Measurements from ENCODE around the gene LAGE3. TPM values are rescaled to one million over a fixed set of nuclear protein-coding genes. Genes with fewer than 3 reads are reported as not detected.
A peak's percentile ranks its signal among the peaks of the same experiment; 100 is the strongest.

LAGE3 gene
- total RNA-seq, 2 donors from 2014 or later = 20.1 to 32.9 TPM

DNA sequence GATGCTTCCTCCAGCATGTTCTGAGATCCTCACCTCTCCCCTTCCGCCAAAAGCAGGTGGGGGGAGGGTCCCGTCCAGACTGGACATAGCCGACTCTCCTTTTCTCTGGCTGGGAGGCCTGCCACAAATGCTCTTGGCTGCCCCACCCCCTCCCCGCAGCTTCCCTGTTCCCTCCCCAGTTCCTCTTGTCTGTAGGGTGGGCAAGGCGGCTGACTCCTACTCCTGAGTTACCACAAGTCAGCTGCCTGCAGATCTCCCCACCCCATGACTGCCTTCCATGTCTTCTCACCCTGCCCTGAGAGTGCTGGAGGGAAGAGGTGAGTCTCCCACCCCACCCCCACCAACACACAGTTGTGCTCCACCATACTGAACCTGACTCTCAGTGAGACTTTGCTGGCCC lies 47.7 kb downstream of the LAGE3 start:
- peaks cover 5% of the 10 kb centered on the region for H3K36me3 ChIP-seq
- TF ChIP-seq, protein P1, sequence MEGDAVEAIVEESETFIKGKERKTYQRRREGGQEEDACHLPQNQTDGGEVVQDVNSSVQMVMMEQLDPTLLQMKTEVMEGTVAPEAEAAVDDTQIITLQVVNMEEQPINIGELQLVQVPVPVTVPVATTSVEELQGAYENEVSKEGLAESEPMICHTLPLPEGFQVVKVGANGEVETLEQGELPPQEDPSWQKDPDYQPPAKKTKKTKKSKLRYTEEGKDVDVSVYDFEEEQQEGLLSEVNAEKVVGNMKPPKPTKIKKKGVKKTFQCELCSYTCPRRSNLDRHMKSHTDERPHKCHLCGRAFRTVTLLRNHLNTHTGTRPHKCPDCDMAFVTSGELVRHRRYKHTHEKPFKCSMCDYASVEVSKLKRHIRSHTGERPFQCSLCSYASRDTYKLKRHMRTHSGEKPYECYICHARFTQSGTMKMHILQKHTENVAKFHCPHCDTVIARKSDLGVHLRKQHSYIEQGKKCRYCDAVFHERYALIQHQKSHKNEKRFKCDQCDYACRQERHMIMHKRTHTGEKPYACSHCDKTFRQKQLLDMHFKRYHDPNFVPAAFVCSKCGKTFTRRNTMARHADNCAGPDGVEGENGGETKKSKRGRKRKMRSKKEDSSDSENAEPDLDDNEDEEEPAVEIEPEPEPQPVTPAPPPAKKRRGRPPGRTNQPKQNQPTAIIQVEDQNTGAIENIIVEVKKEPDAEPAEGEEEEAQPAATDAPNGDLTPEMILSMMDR (IDR thresholded peaks at IDR 0.05) = no peak
- H3K9me3 ChIP-seq = no peaks in the 10 kb centered on the region
- H3K27ac ChIP-seq = peak overlapping the region in 1 of 2 donors; percentile 29
- no peak overlapping the region for H3K4me3 ChIP-seq
- peaks cover 0 to 19% of the 10 kb centered on the region in 2 donors for H3K4me1 ChIP-seq
- no peaks in the 10 kb centered on the region for H3K27me3 ChIP-seq
- DNase-seq (ENCODE audit: low spot score) = no peak

DNA sequence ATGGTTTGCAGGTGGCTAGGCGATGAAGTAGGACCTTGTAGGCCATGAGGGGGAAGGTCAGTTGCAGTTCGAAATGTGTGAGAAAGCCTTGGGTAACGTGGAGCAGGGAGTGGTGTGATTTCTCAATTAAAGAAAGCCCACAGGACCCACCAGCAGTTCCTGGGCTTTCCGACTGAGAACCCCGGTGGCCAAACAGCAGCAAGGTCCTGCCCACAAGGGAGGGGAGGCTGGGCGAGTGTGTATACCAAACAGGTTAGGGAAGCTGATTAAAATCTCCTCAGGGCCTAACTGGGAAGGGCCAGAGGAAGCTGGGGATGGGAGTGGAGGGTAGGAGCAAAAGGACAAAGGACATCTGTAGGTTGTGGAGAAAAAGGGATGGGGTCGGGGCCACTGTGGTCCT lies 48.2 kb downstream of the LAGE3 start:
- Histone ChIP-seq H3K4me1 (peaks cover 0 to 19% of the 10 kb centered on the region in 2 donors), H3K9me3 (no peaks in the 10 kb centered on the region), H3K4me3 (no peak overlapping the region), H3K27ac (peak overlapping the region in 1 of 2 donors; percentile 29), H3K27me3 (no peaks in the 10 kb centered on the region), H3K36me3 (peaks cover 5% of the 10 kb centered on the region)
- DNase-seq (ENCODE audit: low spot score) = no peak
- TF ChIP-seq, protein P1 (IDR thresholded peaks at IDR 0.05) = no peak

DNA sequence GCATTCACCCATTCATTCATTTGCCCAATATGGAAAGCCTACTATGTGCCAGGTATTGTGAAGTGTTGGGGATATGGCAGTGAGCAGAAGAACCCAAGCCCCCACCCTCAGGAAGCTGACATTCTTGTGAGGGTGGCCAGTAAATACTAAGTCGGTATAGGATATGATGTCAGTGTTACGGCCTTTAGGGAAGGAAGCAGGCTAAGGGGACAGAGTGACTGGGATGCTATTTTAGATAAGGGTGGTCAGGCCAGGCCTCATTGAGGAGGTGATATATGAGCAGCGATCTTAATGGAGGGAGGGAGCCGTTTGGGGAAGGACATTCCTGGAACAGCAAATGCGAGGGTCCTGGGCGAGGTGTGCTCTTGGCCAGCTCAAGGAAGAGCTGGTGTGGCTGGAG lies 48.6 kb downstream of the LAGE3 start:
- Histone ChIP-seq H3K4me1 (peaks cover 0 to 19% of the 10 kb centered on the region in 2 donors), H3K4me3 (no peak overlapping the region), H3K9me3 (no peaks in the 10 kb centered on the region), H3K36me3 (peaks cover 5% of the 10 kb centered on the region), H3K27me3 (no peaks in the 10 kb centered on the region), H3K27ac (peak overlapping the region in 1 of 2 donors; percentile 29)
- no peak for DNase-seq (ENCODE audit: low spot score)
- TF ChIP-seq, protein P1 (IDR thresholded peaks at IDR 0.05) = no peak

DNA sequence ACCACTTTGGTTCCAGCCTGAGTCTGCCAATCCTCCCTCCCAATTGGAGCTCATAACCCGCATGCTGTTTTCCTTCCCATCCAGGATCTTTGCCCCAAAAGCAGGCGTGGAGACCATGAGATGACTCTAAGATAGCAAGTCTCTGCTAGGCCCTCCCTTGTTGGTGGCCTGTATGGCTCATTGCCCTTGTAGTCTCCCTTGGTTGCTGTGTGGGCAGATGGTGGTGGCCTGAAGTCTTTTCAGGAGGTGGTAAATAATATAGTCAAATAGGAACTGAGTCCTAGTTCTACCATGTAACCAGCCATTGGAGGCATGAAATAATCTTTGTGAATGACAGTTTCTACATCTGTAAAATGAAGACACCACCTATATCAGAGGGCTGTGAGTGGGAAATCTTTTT lies 49.4 kb downstream of the LAGE3 start:
- TF ChIP-seq, protein P1 (IDR thresholded peaks at IDR 0.05) = no peak
- H3K27ac ChIP-seq = no peak overlapping the region

DNA sequence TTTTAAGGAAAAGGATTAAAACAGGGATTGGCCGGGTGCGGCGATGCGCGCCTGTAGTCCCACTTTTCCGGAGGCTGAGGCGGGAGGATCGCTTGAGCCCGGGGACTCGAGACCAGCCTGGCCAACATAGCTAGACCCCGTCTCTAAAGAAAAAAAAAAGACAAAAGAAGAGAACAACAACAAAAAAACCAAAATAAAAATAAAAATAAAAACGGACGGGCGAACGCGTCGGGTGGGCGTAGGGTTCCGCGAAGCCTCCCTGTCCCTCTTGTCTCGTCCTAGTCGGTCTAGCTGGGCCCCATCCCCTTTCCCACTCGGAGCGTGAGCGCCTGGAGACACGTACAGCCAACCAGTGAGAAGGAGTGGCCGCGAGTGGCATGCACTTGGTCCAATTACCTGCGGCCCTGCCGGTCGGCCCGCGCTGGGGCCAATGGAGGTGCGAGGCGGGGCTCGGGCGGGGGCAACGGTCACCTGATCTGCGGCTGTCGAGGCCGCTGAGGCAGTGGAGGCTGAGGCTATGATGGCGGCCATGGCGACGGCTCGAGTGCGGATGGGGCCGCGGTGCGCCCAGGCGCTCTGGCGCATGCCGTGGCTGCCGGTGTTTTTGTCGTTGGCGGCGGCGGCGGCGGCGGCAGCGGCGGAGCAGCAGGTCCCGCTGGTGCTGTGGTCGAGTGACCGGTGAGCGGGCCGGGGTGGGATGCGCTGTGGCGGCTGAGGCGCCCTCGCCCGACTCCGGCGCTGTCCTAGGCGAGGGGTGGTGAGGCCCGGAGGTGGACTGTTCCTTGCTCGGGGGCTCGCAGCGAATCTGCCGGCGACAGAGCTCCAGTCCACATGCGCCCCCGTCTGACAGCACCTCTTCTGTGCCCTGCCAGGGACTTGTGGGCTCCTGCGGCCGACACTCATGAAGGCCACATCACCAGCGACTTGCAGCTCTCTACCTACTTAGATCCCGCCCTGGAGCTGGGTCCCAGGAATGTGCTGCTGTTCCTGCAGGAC lies 50.6 kb downstream of the LAGE3 start, which contains the start of gene ATP6AP1:
TSS of gene ATP6AP1 (plus strand) at position 502 of the 996 bp plus-strand sequence. CDS start at position 518, 16 bp downstream.
- H3K4me3 ChIP-seq = peak within 1 kb of the TSS; percentile 72 to 74
- peaks cover 0 to 19% of the 10 kb centered on the region in 2 donors for H3K4me1 ChIP-seq
- DNase-seq (ENCODE audit: low spot score) = peak; percentile 94
- peaks cover 5% of the 10 kb centered on the region for H3K36me3 ChIP-seq
- TF ChIP-seq, protein P1 (IDR thresholded peaks at IDR 0.05) = no peak
- H3K9me3 ChIP-seq = no peaks in the 10 kb centered on the region
- peak within 1 kb of the TSS; percentile 79 to 86 for H3K27ac ChIP-seq
- H3K27me3 ChIP-seq = no peaks in the 10 kb centered on the region

More for the DNA sequence above, 49.4 kb downstream of the LAGE3 start:
- H3K36me3 ChIP-seq = peaks cover 5% of the 10 kb centered on the region
- peak overlapping the region in 1 of 2 donors; percentile 74 for H3K4me3 ChIP-seq
- DNase-seq (ENCODE audit: low spot score) = no peak
- H3K4me1 ChIP-seq = peaks cover 0 to 19% of the 10 kb centered on the region in 2 donors
- no peaks in the 10 kb centered on the region for H3K9me3 ChIP-seq
- H3K27me3 ChIP-seq = no peaks in the 10 kb centered on the region

Small RNAs within 50 kb of the gene (microRNA-seq; reads per million reads assigned to microRNA genes)
- gene MIR6858 (ENCODE audit: borderline number of aligned reads in 2 of 2, borderline replicate concordance in 1 of 2) = 0 to 2.8 reads per million in 2 donors

Other genes with a start within 250 kb of the LAGE3 start
- gene OPN1MW3, start 221.7 kb downstream of the LAGE3 start, total RNA-seq = not detected
- gene TEX28, start 184.2 kb downstream of the LAGE3 start, total RNA-seq = not detected
- gene TKTL1, start 183.5 kb downstream of the LAGE3 start, total RNA-seq = 1 to 10 TPM; 1.1 to 4.0 TPM
- gene FLNA, start 104.6 kb downstream of the LAGE3 start, total RNA-seq = 100 to 1,000 TPM; 263 to 419 TPM
- 10 to 100 TPM; 41.5 to 47.0 TPM for gene EMD, start 100.0 kb downstream of the LAGE3 start, total RNA-seq
- 1,000 to 10,000 TPM; 1,667 to 4,587 TPM for gene RPL10, start 80.9 kb downstream of the LAGE3 start, total RNA-seq
- gene DNASE1L1, start 70.0 kb downstream of the LAGE3 start, total RNA-seq = 10 to 100 TPM; 74.4 to 84.0 TPM
- 10 to 100 TPM; 24.8 to 28.9 TPM for gene TAFAZZIN, start 67.7 kb downstream of the LAGE3 start, total RNA-seq
- 10 to 100 TPM; 50.3 to 77.7 TPM for gene ATP6AP1, start 50.6 kb downstream of the LAGE3 start, total RNA-seq
- gene GDI1, start 42.1 kb downstream of the LAGE3 start, total RNA-seq = 100 to 1,000 TPM in 1 of 2 donors, 10 to 100 TPM in 1; 73.8 to 116 TPM
- 10 to 100 TPM; 24.3 to 41.7 TPM for gene FAM50A, start 35.1 kb downstream of the LAGE3 start, total RNA-seq
- 1 to 10 TPM; 5.9 to 7.1 TPM for gene PLXNA3, start 21.0 kb downstream of the LAGE3 start, total RNA-seq
- 10 to 100 TPM; 54.6 to 61.0 TPM for gene UBL4A, start 7.3 kb upstream of the LAGE3 start, total RNA-seq
- 10 to 100 TPM; 22.2 to 22.9 TPM for gene SLC10A3, start 11.3 kb upstream of the LAGE3 start, total RNA-seq
- 10 to 100 TPM; 47.1 to 61.2 TPM for gene FAM3A, start 37.0 kb upstream of the LAGE3 start, total RNA-seq
- 10 to 100 TPM; 14.9 to 42.2 TPM for gene G6PD, start 67.6 kb upstream of the LAGE3 start, total RNA-seq
- 1 to 10 TPM; 7.2 to 9.0 TPM for gene IKBKG, start 68.3 kb upstream of the LAGE3 start, total RNA-seq
- gene CTAG1A, start 105.9 kb upstream of the LAGE3 start, total RNA-seq = not detected
- not detected for gene CTAG1B, start 140.0 kb upstream of the LAGE3 start, total RNA-seq
- not detected for gene CTAG2, start 174.3 kb upstream of the LAGE3 start, total RNA-seq